Measurements from ENCODE around the gene NOM1. TPM values are rescaled to one million over a fixed set of nuclear protein-coding genes. Genes with fewer than 3 reads are reported as not detected.

Gene NOM1
- total and polyA plus RNA-seq, 2 donors (not counting 1 experiment from before 2014, with no cell fraction given) = 14.2 to 38.3 TPM

GRCh38 chr7:156985101-156985992, 35.8 kb downstream of the NOM1 start:
- CTCF ChIA-PET = no interaction called here
- Histone ChIP-seq H4K20me1 (ENCODE audit: control insufficient read depth, insufficient read depth, low read length, poor library complexity, severe bottlenecking) (no peaks in the 10 kb centered on the region), H3K4me3 (ENCODE audit: control extremely low read depth in 1 of 5, extremely low read depth in 1 of 5, insufficient read depth in 1 of 5, low read depth in 2 of 5, low read length in 4 of 5) (no peak overlapping the region), H3K4me2 (replicated peaks; ENCODE audit: low read depth, low read length, poor library complexity, severe bottlenecking) (no peak overlapping the region), H3K4me1 (ENCODE audit: control insufficient read depth in 2 of 2, insufficient read depth in 2 of 2, low read length in 2 of 2) (no peaks in the 10 kb centered on the region), H3K79me2 (ENCODE audit: control insufficient read depth, insufficient read depth, low read length) (no peaks in the 10 kb centered on the region), H3K9ac (ENCODE audit: low read length) (no peak overlapping the region), H3K27me3 (replicated peaks in 1 of 4; ENCODE audit: control extremely low read depth in 1 of 4, control insufficient read depth in 3 of 4, insufficient read depth in 4 of 4, low read length in 3 of 4) (no peaks in the 10 kb centered on the region), H3K9me3 (ENCODE audit: control extremely low read depth in 1 of 3, control insufficient read depth in 2 of 3, insufficient read depth in 1 of 3, low read length in 2 of 3) (peaks cover 0 to 5% (median 0%) of the 10 kb centered on the region in 3 donors), H3K27ac (ENCODE audit: low read length in 2 of 2) (no peak overlapping the region), H2AFZ (ENCODE audit: insufficient read depth, low read depth, low read length, poor library complexity, severe bottlenecking) (no peak overlapping the region), H3K36me3 (replicated peaks in 1 of 2; ENCODE audit: control extremely low read depth in 1 of 2, control insufficient read depth in 1 of 2, extremely low read depth in 1 of 2, insufficient read depth in 2 of 2, low read length in 1 of 2) (no peaks in the 10 kb centered on the region)
- Mint-ChIP-seq H3K9me3 (ENCODE audit: insufficient read depth) (no peaks in the 10 kb centered on the region), H3K27me3 (no peaks in the 10 kb centered on the region), H3K27ac (no peak overlapping the region), H3K4me1 (no peaks in the 10 kb centered on the region), H3K4me3 (no peak overlapping the region)
- POLR2A ChIA-PET = interaction anchor here (0.6 kb wide), 1 partner anchor 23 kb away, joined by 3 read pairs; no protein-coding TSS in a partner anchor
- intact Hi-C loops (cut with micrococcal nuclease) = no loop called here
- DNase-seq (no peak), ATAC-seq (ENCODE audit: low read depth) (no peak)
- WGBS (ENCODE audit: insufficient coverage) = 96% methylated on average over 27 of the region's 29 CpGs
- TF ChIP-seq CTCF (IDR thresholded peaks at IDR 0.05) = no peak
- TF ChIP-seq EZH2 (IDR thresholded peaks at IDR 0.05; ENCODE audit: borderline replicate concordance, insufficient read depth, low read depth, low read length, poor library complexity, severe bottlenecking) = no peak

GRCh38 chr7:156986378-156986777, 36.9 kb downstream of the NOM1 start:
- no peaks in the 10 kb centered on the region for H3K36me3 ChIP-seq (replicated peaks in 1 of 2; ENCODE audit: control extremely low read depth in 1 of 2, control insufficient read depth in 1 of 2, extremely low read depth in 1 of 2, insufficient read depth in 2 of 2, low read length in 1 of 2)
- H3K27ac Mint-ChIP-seq = no peak overlapping the region
- no peaks in the 10 kb centered on the region for H3K27me3 ChIP-seq (replicated peaks in 1 of 4; ENCODE audit: control extremely low read depth in 1 of 4, control insufficient read depth in 3 of 4, insufficient read depth in 4 of 4, low read length in 3 of 4)
- no peaks in the 10 kb centered on the region for H3K9me3 ChIP-seq (ENCODE audit: control extremely low read depth in 1 of 3, control insufficient read depth in 2 of 3, insufficient read depth in 1 of 3, low read length in 2 of 3)
- WGBS (ENCODE audit: insufficient coverage) = 91% methylated on average over 8 of the region's 8 CpGs
- no peak overlapping the region for H3K27ac ChIP-seq (ENCODE audit: low read length in 2 of 2)
- no peak overlapping the region for H2AFZ ChIP-seq (ENCODE audit: insufficient read depth, low read depth, low read length, poor library complexity, severe bottlenecking)
- ChIA-PET POLR2A (no interaction called here), CTCF (no interaction called here)
- TF ChIP-seq CTCF (IDR thresholded peaks at IDR 0.05) (no peak), EZH2 (IDR thresholded peaks at IDR 0.05; ENCODE audit: borderline replicate concordance, insufficient read depth, low read depth, low read length, poor library complexity, severe bottlenecking) (no peak)
- H3K9me3 Mint-ChIP-seq (ENCODE audit: insufficient read depth) = no peaks in the 10 kb centered on the region
- H3K79me2 ChIP-seq (ENCODE audit: control insufficient read depth, insufficient read depth, low read length) = no peaks in the 10 kb centered on the region
- no peaks in the 10 kb centered on the region for H3K4me1 ChIP-seq (ENCODE audit: control insufficient read depth in 2 of 2, insufficient read depth in 2 of 2, low read length in 2 of 2)
- no peak overlapping the region for H3K4me3 ChIP-seq (ENCODE audit: control extremely low read depth in 1 of 5, extremely low read depth in 1 of 5, insufficient read depth in 1 of 5, low read depth in 2 of 5, low read length in 4 of 5)
- no peaks in the 10 kb centered on the region for H3K4me1 Mint-ChIP-seq
- ATAC-seq (ENCODE audit: low read depth) = no peak
- H4K20me1 ChIP-seq (ENCODE audit: control insufficient read depth, insufficient read depth, low read length, poor library complexity, severe bottlenecking) = no peaks in the 10 kb centered on the region
- peaks cover 3% of the 10 kb centered on the region for H3K27me3 Mint-ChIP-seq
- H3K4me3 Mint-ChIP-seq = no peak overlapping the region
- H3K9ac ChIP-seq (ENCODE audit: low read length) = no peak overlapping the region
- no peak overlapping the region for H3K4me2 ChIP-seq (replicated peaks; ENCODE audit: low read depth, low read length, poor library complexity, severe bottlenecking)
- no peak for DNase-seq
- intact Hi-C loops (cut with micrococcal nuclease) = no loop called here

Measured in B cell (primary cell).